GM21786 (cell line): Measurements from ENCODE around the gene SRRM2.

Source experiments
- ATAC-seq: cut with Tn5 transposase; IDR thresholded peaks from one replicate; pipeline ENCODE4 v1.9.1; 2021; ENCODE audit not compliant: unreplicated experiment

SRRM2 gene

GRCh38 chr16:2752035-2752849 lies at the start of gene SRRM2:
Gene SRRM2, plus strand, starts transcription at chr16:2752638. Its CDS starts 3,727 bp downstream, at chr16:2756365.
- ATAC-seq, result peak; percentile 77

GRCh38 chr16:2702871-2703745 lies 49.3 kb upstream of the SRRM2 start:
- ATAC-seq, result no peak

- no peak for ATAC-seq
Observed at GRCh38 chr16:2704166-2704982, 48.1 kb upstream of the SRRM2 start.

- no peak for ATAC-seq
Observed at GRCh38 chr16:2704983-2705275, 47.5 kb upstream of the SRRM2 start.

GRCh38 chr16:2705351-2705750 lies 47.1 kb upstream of the SRRM2 start:
- no peak for ATAC-seq

GRCh38 chr16:2706085-2706484 lies 46.4 kb upstream of the SRRM2 start:
- no peak for ATAC-seq

GRCh38 chr16:2706611-2707311 lies 45.7 kb upstream of the SRRM2 start:
- ATAC-seq, result no peak

- no peak for ATAC-seq
Observed at GRCh38 chr16:2707368-2708289, 44.8 kb upstream of the SRRM2 start.

- ATAC-seq, result no peak
Observed at GRCh38 chr16:2708290-2708639, 44.2 kb upstream of the SRRM2 start.

- ATAC-seq, result no peak
Observed at GRCh38 chr16:2708955-2709587, 43.4 kb upstream of the SRRM2 start.

- no peak for ATAC-seq
Observed at GRCh38 chr16:2709588-2709984, 42.9 kb upstream of the SRRM2 start.

- no peak for ATAC-seq
Observed at GRCh38 chr16:2710021-2710710, 42.3 kb upstream of the SRRM2 start.

- ATAC-seq, result no peak
Observed at GRCh38 chr16:2710711-2711231, 41.7 kb upstream of the SRRM2 start.

GRCh38 chr16:2711370-2712062 lies 40.9 kb upstream of the SRRM2 start:
- no peak for ATAC-seq

- ATAC-seq, result no peak
Observed at GRCh38 chr16:2712063-2712441, 40.4 kb upstream of the SRRM2 start.

- ATAC-seq, result no peak
Observed at GRCh38 chr16:2712546-2712945, 39.9 kb upstream of the SRRM2 start.

GRCh38 chr16:2713523-2713922 lies 38.9 kb upstream of the SRRM2 start:
- ATAC-seq, result no peak
